ENCODE measurements around the gene FAAP100. TPM values are rescaled to one million over a fixed set of nuclear protein-coding genes. Genes with fewer than 3 reads are reported as not detected.

Gene FAAP100
- total and polyA plus RNA-seq, 2 experiments from 2014 or later, result 51.2 to 65.6 TPM

GRCh38 chr17:81539571-81539900 lies 12.6 kb downstream of the FAAP100 start:
- Histone ChIP-seq H3K9me3 (ENCODE audit: low read depth) (no peaks in the 10 kb centered on the region), H3K27ac (no peak overlapping the region), H3K27me3 (peaks cover 15% of the 10 kb centered on the region), H3K36me3 (peaks cover 7% of the 10 kb centered on the region), H3K4me1 (ENCODE audit: low read depth) (peaks cover 3% of the 10 kb centered on the region), H3K4me3 (no peak overlapping the region)
- DNase-seq (ENCODE audit: low read depth in 1 of 2, low spot score in 1 of 2), result no peak
- TF ChIP-seq, protein P1, sequence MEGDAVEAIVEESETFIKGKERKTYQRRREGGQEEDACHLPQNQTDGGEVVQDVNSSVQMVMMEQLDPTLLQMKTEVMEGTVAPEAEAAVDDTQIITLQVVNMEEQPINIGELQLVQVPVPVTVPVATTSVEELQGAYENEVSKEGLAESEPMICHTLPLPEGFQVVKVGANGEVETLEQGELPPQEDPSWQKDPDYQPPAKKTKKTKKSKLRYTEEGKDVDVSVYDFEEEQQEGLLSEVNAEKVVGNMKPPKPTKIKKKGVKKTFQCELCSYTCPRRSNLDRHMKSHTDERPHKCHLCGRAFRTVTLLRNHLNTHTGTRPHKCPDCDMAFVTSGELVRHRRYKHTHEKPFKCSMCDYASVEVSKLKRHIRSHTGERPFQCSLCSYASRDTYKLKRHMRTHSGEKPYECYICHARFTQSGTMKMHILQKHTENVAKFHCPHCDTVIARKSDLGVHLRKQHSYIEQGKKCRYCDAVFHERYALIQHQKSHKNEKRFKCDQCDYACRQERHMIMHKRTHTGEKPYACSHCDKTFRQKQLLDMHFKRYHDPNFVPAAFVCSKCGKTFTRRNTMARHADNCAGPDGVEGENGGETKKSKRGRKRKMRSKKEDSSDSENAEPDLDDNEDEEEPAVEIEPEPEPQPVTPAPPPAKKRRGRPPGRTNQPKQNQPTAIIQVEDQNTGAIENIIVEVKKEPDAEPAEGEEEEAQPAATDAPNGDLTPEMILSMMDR (IDR thresholded peaks at IDR 0.05; ENCODE audit: low read depth, low read length), result no peak

- DNase-seq (ENCODE audit: low read depth in 1 of 2, low spot score in 1 of 2), result peak in 1 of 2 donors; percentile 0
- H3K36me3 ChIP-seq, result peaks cover 7% of the 10 kb centered on the region
- TF ChIP-seq, protein P1 (IDR thresholded peaks at IDR 0.05; ENCODE audit: low read depth, low read length), result no peak
These were observed 13.2 kb downstream of the FAAP100 start for GRCh38 chr17:81538651-81539570.

DNA sequence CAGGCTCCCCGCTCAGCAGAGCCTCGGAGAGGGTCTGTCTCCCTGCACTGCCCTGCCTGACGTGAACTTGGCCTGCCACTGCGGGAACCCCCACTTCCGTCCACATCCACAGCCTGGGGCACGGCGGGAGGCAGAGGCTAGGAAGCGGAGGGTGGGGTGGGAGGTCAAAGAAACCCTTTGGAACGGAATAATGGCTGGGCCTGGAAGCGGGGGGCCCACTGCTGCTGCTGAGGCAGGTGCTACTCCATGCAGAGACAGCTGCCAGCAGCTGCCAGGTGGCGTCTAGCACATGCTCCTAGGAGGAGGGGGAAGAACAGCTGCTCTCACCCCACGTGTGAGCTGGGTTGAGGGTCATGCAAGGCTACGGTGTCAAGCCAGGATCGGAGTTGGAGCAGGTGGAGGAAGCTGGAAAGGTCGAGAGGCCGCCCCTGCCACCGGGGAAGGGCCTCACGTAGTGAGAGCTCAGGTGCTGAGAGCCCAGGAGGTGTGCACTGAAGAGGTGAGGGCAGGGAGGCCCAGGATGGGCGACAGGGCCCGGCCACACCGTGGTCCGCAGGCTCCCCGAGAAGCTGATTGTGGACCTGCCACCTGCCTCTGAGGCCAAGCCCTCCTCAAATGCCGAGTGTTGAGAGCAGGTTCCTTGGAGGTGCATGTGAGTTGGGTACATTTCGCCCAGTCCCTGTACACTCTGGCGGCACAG lies 14.1 kb downstream of the FAAP100 start:
- H3K27me3 ChIP-seq, result peaks cover 15% of the 10 kb centered on the region
- TF ChIP-seq, protein P1 (IDR thresholded peaks at IDR 0.05; ENCODE audit: low read depth, low read length), result no peak
- H3K27ac ChIP-seq, result peak overlapping the region; percentile 10
- peaks cover 3% of the 10 kb centered on the region for H3K4me1 ChIP-seq (ENCODE audit: low read depth)
- DNase-seq (ENCODE audit: low read depth in 1 of 2, low spot score in 1 of 2), result peak in 1 of 2 donors; percentile 0
- peaks cover 7% of the 10 kb centered on the region for H3K36me3 ChIP-seq
- H3K4me3 ChIP-seq, result no peak overlapping the region
- no peaks in the 10 kb centered on the region for H3K9me3 ChIP-seq (ENCODE audit: low read depth)

More at GRCh38 chr17:81538651-81539570, 13.2 kb downstream of the FAAP100 start:
- Histone ChIP-seq H3K27ac (no peak overlapping the region), H3K4me1 (ENCODE audit: low read depth) (peaks cover 3% of the 10 kb centered on the region), H3K9me3 (ENCODE audit: low read depth) (no peaks in the 10 kb centered on the region), H3K27me3 (peaks cover 15% of the 10 kb centered on the region), H3K4me3 (no peak overlapping the region)

GRCh38 chr17:81537343-81537855 lies 14.8 kb downstream of the FAAP100 start:
- Histone ChIP-seq H3K36me3 (peaks cover 4% of the 10 kb centered on the region), H3K4me3 (no peak overlapping the region)

More at GRCh38 chr17:81537343-81537855, 14.8 kb downstream of the FAAP100 start:
- Histone ChIP-seq H3K27ac (no peak overlapping the region), H3K27me3 (peaks cover 15% of the 10 kb centered on the region), H3K4me1 (ENCODE audit: low read depth) (peaks cover 3% of the 10 kb centered on the region), H3K9me3 (ENCODE audit: low read depth) (no peaks in the 10 kb centered on the region)
- peak; percentile 21 to 66 for DNase-seq (ENCODE audit: low read depth in 1 of 2, low spot score in 1 of 2)
- TF ChIP-seq, protein P1 (IDR thresholded peaks at IDR 0.05; ENCODE audit: low read depth, low read length), result peak; percentile 48
